Osteocyte (in vitro differentiated cells): Measurements from ENCODE around the gene SEC22B. TPM values are rescaled to one million over a fixed set of nuclear protein-coding genes. Genes with fewer than 3 reads are reported as not detected.
"Not testable (repeated sequence)": the region's sequence is repeated elsewhere in the genome, so short reads cannot be mapped to it uniquely, and the experiment has no call there.

Source experiments
- DNase-seq: peaks from one replicate; pipeline ENCODE4 v3.0.0; 2021; ENCODE audit warnings: mixed read lengths; ENCODE audit not compliant: unreplicated experiment; ENCODE audit errors: extremely low spot score
- H3K27ac Mint-ChIP-seq: one replicate; pipeline ENCODE4 v1.8.0; 2021; ENCODE audit warnings: mild to moderate bottlenecking, mixed read lengths; ENCODE audit not compliant: unreplicated experiment
- H3K27me3 Mint-ChIP-seq: one replicate; pipeline ENCODE4 v1.8.0; 2021; ENCODE audit warnings: mixed read lengths; ENCODE audit not compliant: unreplicated experiment
- H3K36me3 Mint-ChIP-seq: one replicate; pipeline ENCODE4 v1.8.0; 2021; ENCODE audit warnings: mixed read lengths; ENCODE audit not compliant: unreplicated experiment
- H3K4me1 Mint-ChIP-seq: one replicate; pipeline ENCODE4 v1.8.0; 2021; ENCODE audit warnings: mixed read lengths; ENCODE audit not compliant: unreplicated experiment
- H3K4me3 Mint-ChIP-seq: one replicate; pipeline ENCODE4 v1.8.0; 2021; ENCODE audit warnings: mild to moderate bottlenecking, moderate library complexity, mixed read lengths; ENCODE audit not compliant: unreplicated experiment
- H3K9me3 Mint-ChIP-seq: one replicate; pipeline ENCODE4 v1.8.0; 2021; ENCODE audit warnings: mixed read lengths; ENCODE audit not compliant: unreplicated experiment
- total RNA-seq: library from RNA; stranded (reverse); gene quantifications from 2 replicates; pipeline ENCODE4 v1.2.1, GENCODE V29; 2021
- TF ChIP-seq, protein P1 (sequence below): fragments of 200-600 bp; sonication (generic); IDR thresholded peaks from 2 replicates; pipeline ENCODE4 v1.5.0; 2021; ENCODE audit warnings: antibody characterized with exemption, mild to moderate bottlenecking, moderate library complexity

Gene SEC22B
- total RNA-seq, 1 donor from 2014 or later = 40.0 TPM

DNA sequence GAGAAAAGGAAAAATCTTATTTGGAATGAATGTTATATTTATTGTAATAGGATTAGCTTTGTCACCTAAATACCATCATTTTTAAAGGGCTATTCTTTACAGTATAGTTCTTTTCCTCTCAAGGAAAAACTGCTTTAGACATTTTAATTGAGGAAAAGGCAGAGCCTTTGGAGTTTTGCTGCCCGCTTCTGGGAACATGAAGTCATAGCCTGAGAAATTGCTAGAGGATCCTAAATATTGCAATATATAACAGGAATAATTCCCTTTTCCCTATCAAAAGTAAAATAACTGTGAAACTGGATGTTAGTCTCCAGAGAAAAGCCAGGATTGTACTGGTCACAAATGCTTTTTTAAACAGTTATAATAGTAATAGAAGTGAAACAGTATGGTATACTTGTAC, 30.5 kb downstream of the SEC22B start:
- H3K4me3 Mint-ChIP-seq, H3K9me3 Mint-ChIP-seq, DNase-seq, H3K27ac Mint-ChIP-seq, H3K27me3 Mint-ChIP-seq, H3K36me3 Mint-ChIP-seq: not testable (repeated sequence)
- H3K4me1 Mint-ChIP-seq = peaks cover 23% of the 10 kb centered on the region
- TF ChIP-seq, protein P1, sequence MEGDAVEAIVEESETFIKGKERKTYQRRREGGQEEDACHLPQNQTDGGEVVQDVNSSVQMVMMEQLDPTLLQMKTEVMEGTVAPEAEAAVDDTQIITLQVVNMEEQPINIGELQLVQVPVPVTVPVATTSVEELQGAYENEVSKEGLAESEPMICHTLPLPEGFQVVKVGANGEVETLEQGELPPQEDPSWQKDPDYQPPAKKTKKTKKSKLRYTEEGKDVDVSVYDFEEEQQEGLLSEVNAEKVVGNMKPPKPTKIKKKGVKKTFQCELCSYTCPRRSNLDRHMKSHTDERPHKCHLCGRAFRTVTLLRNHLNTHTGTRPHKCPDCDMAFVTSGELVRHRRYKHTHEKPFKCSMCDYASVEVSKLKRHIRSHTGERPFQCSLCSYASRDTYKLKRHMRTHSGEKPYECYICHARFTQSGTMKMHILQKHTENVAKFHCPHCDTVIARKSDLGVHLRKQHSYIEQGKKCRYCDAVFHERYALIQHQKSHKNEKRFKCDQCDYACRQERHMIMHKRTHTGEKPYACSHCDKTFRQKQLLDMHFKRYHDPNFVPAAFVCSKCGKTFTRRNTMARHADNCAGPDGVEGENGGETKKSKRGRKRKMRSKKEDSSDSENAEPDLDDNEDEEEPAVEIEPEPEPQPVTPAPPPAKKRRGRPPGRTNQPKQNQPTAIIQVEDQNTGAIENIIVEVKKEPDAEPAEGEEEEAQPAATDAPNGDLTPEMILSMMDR = peak; percentile 40

DNA sequence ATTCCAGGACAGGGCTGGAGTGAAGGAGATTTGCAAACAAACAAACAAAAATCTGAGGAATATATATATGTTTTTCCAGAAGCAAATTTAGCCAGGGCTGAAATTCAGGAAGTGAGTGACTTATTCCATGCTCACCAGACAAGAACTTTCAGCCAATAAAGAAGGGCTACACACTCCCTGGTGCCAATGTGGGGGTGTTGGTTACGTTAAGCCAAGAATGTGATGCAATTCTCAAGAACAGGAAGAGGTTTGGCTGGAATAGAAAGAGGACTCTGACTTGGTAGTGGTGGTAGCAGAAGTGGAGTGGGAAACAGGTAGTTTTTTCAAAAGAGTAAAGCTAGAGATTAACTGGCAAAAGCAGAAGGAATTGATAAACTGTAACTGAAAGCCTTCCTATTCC, 31.7 kb downstream of the SEC22B start:
- not testable (repeated sequence) for H3K27ac Mint-ChIP-seq, H3K9me3 Mint-ChIP-seq, DNase-seq, H3K36me3 Mint-ChIP-seq, H3K4me3 Mint-ChIP-seq, H3K27me3 Mint-ChIP-seq
- peaks cover 23% of the 10 kb centered on the region for H3K4me1 Mint-ChIP-seq

DNA sequence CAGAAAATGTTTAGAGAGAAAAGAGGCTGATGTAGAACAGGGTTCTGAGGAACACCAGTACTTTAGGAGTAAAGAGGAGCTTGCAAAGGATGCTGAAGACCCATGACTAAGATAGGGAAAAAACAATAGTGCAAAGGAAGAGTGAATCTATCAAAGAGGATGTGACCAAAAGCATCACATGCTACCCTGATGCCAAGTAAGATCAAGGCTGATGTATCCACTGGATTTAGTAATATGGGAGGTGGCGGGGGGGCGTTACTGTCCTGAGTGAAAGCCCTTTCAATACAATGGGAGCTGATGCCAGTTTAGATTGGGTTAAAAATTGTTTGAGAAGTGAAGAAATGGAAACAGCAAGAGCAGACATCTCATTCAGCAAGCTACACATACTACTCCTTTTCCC, 32.2 kb downstream of the SEC22B start:
- not testable (repeated sequence) for H3K4me3 Mint-ChIP-seq
- H3K27ac Mint-ChIP-seq = peak overlapping the region; percentile 71

DNA sequence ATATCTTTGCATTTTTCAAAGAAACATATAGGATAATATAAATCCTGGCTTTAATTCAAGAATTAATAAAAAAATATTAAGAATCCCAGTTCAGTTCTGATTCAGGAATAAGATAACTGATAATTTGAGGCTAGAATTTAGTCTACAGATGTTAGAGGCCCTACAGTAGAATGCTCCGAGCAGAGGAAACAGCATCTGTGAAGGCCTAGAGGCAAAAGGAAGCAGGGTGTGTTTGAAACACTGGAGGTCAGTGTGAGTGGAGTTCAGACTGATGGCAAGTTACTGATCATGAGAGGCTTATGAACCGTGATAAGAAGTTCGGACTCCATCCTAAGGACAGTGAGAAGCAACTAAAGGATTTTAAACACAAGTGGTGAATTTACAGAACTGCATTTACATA, 33.0 kb downstream of the SEC22B start:
- H3K4me1 Mint-ChIP-seq = peaks cover 23% of the 10 kb centered on the region
- DNase-seq, H3K36me3 Mint-ChIP-seq, H3K9me3 Mint-ChIP-seq, H3K27me3 Mint-ChIP-seq: not testable (repeated sequence)
- peak overlapping the region; percentile 89 for H3K27ac Mint-ChIP-seq
- peak overlapping the region; percentile 69 for H3K4me3 Mint-ChIP-seq

More for the DNA sequence above, 32.2 kb downstream of the SEC22B start:
- peaks cover 23% of the 10 kb centered on the region for H3K4me1 Mint-ChIP-seq
- H3K27me3 Mint-ChIP-seq, H3K36me3 Mint-ChIP-seq, DNase-seq, H3K9me3 Mint-ChIP-seq: not testable (repeated sequence)

DNA sequence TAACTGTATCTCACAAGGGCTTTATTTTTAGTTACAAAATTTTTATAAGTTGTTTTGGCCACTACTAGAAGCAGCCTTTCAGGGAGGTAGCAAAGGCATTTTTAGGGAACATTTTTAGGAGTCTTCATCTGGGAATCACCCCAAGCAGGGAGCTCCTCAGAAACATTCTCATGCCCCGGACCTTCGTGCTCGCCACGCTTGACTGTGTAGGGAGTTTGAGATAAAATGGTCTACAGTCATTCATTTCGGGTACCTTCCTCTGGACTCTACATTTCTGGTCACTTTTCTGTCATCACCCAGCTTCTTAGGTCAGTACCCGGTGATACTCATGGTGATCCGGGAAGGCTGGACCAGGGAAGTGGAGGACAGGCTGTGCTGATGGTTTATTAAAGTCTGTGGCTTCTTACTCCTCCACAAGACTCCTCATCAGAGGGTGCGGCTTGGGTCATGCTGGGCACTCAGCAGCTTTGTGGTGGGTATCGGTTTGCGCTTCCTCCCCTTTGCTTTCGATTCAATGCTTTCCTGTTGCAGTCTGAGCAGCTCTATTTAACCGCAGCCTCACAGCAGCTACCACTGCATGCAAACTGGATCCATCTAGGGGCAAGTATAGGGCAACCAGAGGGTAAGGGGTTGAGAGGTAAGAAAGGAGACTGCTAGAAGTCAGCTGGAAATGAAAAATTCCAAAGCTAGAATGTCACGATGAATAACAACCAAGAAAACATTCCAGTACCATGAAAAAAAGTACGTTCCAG, 33.6 kb downstream of the SEC22B start:
- H3K4me1 Mint-ChIP-seq = peaks cover 23% of the 10 kb centered on the region
- peak overlapping the region; percentile 69 for H3K4me3 Mint-ChIP-seq
- peak overlapping the region; percentile 89 for H3K27ac Mint-ChIP-seq
- H3K9me3 Mint-ChIP-seq, DNase-seq, H3K36me3 Mint-ChIP-seq, H3K27me3 Mint-ChIP-seq: not testable (repeated sequence)

DNA sequence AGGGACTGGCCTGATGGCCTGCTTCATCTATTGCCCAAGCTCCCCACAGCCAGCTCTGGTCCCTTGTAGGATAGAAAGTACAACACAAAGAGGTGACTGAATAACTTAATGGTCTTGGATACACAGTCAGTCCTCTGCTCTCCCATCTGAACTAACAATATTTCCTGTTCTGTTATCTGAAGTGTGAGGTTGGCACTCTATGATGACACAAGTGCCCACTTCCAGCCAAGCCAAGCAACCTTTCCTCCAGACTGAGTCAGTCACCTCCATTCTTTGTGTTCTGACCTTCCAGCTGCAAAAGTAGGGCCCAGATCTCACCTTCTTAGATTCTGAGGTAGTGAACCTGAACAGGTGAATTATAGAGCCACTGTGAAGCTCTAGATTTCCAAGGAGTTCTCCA, 34.5 kb downstream of the SEC22B start:
- not testable (repeated sequence) for H3K4me3 Mint-ChIP-seq, H3K36me3 Mint-ChIP-seq, H3K9me3 Mint-ChIP-seq, DNase-seq, H3K27ac Mint-ChIP-seq, H3K27me3 Mint-ChIP-seq
- H3K4me1 Mint-ChIP-seq = peaks cover 23% of the 10 kb centered on the region

DNA sequence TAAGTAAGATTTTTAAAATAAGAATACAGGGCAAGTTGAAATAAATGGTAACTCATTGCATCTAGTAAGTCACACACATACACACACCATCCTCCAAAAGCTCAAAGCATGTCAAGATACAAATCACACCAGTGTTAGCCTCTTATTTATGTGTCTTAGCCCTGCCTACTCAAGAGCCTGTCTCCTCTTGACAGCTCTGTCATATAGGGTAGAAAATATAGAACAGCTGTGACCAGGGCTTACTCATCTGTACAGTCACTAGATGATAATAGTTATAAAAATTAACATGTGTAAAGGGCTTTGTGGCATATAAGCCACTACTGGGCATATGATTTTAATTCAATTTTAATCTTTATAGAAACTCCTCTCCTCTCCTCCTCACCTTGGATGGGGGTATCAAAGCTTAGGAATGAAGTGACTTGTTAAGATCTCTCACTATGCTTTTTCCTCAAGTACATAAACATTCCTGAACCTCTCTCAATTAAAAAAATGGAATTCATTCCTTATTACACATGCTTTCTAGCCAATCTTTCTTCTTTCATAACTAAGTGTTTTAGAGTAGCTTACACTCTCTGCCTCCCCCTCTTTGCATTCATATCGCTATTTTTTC, 35.6 kb downstream of the SEC22B start:
- H3K36me3 Mint-ChIP-seq, H3K9me3 Mint-ChIP-seq, H3K4me3 Mint-ChIP-seq, H3K27ac Mint-ChIP-seq, DNase-seq, H3K27me3 Mint-ChIP-seq: not testable (repeated sequence)
- H3K4me1 Mint-ChIP-seq = peaks cover 23% of the 10 kb centered on the region

DNA sequence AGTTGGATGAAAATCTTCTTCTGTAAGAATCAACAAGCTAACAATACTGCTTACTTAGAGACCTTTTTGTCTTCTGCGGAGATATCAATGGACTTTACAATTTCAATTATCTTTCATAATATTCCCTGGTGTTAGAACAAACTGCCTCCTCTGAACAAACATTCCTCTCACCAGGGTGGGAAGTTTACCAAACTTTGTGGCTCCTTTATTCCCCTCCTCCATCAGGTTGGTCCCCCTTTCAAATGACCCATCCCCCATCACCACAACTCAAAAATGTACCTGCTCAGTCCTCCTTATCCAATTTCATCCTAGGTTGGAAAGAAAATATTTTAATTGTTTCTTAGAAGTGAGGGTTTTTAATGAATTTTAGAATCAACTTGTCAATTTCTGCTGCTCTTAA, 40.2 kb downstream of the SEC22B start:
- not testable (repeated sequence) for H3K36me3 Mint-ChIP-seq, H3K27ac Mint-ChIP-seq, H3K27me3 Mint-ChIP-seq, DNase-seq, H3K4me3 Mint-ChIP-seq, H3K9me3 Mint-ChIP-seq
- H3K4me1 Mint-ChIP-seq = peaks cover 15% of the 10 kb centered on the region

DNA sequence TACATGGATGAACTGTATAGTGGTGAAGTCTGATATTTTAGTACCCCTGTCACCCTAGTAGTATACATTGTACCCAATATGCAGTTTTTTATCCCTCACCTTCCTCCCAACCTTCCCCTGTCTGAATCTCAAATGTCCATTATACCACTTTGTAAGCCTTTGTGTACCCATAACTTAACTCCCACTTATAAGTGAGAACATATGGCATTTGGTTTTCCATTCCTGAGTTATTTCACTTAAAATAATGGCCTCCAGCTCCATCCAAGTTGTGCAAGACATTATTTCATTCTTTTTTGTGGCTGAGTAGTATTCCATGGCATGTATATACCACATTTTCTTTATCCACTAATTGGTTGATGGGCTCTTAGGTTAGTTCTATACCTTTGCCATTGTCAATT, 42.4 kb downstream of the SEC22B start:
- H3K27ac Mint-ChIP-seq, H3K4me3 Mint-ChIP-seq, H3K9me3 Mint-ChIP-seq, H3K36me3 Mint-ChIP-seq, DNase-seq, H3K27me3 Mint-ChIP-seq: not testable (repeated sequence)
- peaks cover 14% of the 10 kb centered on the region for H3K4me1 Mint-ChIP-seq
